ENCODE data around the gene TTC39C.

- TF ChIP-seq CTCF (IDR thresholded peaks at IDR 0.05; ENCODE audit: low read depth, low read length) (no peak), EZH2phosphoT487 (IDR thresholded peaks at IDR 0.05; ENCODE audit: low read depth) (no peak)
Observed at GRCh38 chr18:23995180-23995579, 19.4 kb upstream of the TTC39C start.
